ENCODE data around the gene TH.

The TH gene

DNA sequence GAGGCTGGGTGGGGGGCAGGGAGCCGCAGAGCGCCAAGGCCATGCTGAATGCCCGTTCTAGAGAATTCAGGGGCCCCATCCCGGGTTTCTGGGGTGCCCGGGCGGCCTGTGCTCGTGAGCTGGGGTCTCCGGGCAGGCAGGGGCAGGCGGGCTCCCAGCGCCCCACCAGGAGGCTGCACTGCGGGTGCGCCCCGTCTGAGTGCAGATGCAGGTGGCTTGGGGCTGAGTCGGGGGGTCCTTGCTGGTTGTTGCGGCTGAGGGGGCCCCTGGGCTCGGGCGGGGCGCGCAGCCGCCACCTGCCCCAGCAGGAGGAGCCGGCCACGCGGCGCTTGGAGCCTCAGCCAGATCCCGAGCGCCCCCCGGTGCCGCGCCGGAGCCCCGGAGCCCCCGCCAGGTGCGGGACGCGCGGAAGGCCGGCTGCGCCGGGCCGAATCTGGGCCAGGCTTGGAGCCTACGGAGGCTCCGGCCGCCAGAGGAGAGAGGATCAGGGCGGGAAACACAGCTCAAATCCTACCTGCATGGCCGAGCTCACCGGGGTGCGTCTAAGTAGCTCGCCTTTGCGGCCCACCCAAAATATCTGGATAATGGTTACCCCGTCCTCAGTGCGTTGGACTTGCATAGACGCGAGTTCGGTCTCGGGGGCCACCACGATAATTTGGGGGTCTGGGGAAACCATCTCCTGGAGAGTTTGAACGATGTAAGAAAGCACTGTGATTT lies 31.8 kb downstream of the TH start:
- no peak for DNase-seq

DNA sequence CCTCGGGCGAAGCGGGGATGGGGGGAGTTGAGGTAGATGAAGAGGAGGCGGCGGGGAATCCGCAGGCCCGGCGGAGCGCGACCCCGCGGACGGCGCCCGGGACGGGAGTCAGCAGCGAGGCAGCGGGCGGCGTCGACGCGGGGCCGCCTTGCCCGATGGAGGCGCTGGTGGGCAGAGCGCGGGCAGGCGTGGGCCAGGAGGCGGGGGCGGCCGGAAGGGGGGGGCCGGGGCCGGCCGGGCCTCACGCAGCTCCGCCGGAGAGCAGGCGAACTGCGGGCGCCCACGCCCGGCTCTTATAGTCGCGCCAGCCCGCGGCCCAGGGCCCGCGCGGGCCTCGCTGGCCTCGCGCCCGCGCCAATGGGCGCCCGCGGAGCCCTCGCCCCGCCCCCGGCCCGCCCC lies 32.5 kb downstream of the TH start, which contains the start of gene IGF2:
Gene IGF2, minus strand, starts transcription at position 267 of the 399 bp plus-strand sequence. CDS start 3,866 bp downstream, outside the sequence.
- no peak for DNase-seq

DNA sequence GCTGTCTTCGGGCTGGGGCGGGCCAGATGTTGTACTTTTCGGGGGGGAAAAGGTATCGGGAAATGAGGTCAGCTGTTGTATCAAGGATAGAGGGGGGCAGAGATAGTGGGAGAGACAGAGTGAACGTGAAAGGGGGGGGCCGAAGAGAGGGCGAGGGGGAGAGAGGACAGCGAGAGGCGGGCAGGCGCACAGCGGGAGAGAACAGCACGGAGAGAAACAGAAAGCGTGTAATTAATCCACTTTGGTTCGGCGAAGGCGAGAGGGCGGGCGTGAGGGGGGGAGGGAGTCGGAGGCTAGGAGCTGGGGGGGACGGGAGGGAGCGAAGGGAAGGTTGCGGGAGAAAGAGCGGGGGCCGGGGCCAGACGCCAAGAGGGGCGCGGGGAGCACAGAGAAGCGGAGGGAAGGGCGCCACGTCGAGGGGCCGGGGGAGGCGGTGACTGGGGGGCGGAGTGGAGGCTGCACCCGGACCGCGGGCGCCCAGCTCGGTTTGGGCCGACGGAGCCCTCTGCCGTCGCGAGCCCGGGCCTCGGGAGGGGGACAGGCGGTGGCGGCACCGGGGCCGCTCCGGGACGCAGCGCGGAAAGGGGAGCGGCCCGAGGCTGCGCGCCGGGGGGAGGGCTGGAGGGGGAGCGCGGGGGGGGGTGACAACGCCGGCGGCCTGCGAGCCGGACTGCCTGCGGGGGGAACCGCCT lies 33.0 kb downstream of the TH start:
- no peak for DNase-seq

DNA sequence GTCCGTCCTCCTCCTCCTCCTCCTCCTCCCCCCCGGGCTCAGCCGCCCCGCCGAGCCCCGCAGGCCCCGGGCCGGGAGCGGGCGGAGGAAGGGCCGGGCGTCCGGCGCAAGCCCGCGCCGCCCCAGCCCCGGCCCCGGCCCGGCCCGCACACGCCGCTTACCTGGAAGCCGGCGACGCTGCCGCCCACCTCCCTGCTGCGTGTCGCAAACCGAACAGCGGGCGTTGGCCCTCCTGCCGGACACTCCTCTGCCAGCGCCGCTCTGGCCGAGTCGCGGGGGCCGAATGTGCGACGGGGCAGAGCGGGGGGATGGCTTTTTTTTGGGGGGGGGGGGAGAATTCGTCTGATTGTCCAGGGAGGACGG lies 33.6 kb downstream of the TH start:
- DNase-seq, result no peak

DNA sequence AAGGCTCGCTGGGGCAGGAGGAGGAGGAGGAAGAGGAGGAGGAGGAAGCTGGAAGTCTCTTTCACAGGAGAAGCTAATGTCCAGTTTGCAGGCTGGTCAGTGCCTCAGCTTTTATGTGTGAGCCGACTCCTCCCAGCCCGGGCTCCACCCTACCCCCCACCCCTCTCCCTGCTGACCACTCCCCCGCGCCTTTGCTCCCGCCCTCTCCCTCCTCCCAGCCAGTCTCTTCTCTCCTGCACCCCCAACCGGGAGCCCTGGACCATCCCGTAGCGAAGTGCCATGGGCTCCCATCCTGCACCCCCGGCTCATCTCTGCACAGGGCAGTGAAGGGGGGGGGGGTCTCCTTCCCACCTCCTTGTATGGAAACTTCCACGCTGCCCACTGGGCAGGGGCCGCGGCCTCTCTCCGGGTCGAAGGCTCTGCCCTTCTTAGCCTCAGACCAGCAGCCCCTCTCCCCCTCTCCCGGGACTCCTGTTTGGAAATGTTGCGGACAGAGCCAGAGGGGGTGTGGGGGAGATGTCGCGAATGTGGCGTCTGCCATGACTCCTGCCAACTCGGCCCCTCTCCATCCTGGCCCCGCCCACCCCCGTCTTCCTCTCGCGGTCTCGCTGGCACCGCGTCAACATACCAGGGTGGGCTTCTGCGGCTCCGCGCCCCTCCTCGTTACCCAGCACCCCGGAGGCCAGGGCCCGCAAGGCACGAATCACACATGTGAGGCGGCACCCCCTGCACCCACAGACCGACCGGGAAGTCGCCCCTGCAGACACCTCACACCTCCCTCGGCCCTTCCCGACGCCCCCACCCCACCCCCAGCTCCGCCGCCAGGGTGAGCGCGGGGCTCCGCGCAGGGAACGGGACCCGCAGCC lies 34.2 kb downstream of the TH start:
- DNase-seq, result no peak

DNA sequence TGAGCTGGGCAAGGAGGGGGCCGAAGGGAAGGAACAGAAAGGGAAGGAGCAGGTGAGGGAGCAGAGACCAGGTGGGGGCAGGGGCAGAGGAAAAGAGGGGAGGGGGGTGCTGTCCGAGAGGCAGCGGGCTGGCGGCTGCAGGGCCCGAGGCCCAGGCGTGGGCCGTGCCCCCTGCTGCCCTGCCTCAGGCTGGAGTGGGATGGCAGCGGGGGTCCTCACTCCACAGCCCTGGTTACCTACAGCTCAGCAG lies 34.7 kb downstream of the TH start:
- DNase-seq, result no peak

DNA sequence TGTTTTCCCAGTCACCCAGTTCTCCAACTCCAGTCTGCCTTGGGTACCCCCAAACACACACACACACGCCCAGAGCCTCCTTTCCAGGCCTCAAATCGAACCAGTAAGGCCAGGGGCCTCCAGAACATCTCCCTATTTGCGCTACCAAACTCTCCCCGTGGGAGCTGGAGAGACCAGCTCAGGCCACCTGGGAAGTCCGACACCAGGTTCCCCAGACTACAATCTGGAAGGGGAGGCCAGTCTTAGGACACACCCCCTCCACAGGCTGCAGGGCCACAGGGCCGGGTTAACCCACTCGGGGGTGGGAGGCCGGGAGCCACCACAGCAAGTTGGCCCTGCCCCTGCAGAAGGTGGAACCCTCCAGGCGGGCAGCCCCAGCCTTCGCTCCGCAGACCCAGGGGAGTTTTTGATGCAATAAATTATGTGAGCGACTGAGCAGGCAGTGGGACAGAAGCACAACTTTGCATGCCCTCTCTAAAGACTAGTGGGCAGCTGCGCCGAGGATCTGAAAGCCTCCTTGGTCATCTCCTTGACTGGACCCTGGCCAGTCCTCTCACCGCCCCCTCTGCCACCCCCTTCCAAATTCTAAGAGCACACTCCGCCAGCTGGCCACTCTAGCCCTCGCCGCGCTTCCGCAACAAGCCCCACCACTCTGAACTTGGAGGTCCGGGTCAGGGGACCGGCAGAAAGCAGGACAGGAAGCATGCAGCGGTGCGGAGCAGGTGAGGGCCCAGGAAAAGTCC lies 35.2 kb downstream of the TH start:
- DNase-seq, result no peak

DNA sequence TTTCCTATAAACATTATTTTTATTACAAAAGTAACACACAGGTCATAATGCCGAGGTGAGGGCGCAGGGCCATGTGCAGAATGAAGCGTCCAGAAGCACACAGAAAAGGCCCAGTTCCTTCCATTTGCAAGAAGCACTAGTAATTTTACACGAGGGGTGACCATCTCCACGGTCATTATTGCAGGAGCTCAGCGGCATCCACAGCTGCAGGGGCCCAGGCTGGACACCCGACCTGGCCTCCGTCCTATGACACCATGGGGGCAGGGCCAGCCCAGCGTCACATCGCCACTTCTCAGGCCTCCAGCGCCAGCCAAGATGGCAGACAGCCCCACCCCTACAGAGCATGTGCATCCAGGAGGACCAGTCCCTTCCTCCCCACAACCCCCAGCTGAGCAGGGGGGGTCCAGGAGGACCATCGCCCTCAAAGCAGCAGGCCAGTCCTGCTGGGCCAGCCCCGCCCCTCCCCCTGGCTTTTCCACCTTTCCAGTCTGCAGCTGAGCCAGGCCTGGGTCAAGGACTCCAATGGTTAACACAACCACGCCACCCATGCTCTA lies 35.9 kb downstream of the TH start:
- DNase-seq, result no peak

DNA sequence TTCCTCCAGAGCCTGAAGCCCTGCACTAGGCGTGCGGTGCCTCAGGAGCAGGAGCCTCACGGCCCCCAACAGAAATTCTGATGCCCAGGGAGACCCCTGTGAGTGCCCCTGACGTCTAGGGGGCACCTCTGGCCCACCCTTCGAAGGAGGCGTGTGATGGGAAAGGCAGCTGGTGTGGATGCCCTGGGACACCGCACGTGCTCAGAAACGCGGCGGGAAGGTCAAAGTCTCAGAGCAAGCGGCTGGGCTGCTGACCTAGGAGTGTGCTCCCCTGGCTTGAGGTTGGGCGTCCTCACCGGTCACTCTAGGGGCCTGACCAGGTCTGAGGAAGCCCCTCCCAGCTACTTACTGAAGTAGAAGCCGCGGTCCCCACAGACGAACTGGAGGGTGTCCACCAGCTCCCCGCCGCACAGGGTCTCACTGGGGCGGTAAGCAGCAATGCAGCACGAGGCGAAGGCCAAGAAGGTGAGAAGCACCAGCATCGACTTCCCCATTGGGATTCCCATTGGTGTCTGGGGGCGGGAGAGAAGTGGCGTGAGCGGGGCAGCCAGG lies 36.5 kb downstream of the TH start:
- no peak for DNase-seq

DNA sequence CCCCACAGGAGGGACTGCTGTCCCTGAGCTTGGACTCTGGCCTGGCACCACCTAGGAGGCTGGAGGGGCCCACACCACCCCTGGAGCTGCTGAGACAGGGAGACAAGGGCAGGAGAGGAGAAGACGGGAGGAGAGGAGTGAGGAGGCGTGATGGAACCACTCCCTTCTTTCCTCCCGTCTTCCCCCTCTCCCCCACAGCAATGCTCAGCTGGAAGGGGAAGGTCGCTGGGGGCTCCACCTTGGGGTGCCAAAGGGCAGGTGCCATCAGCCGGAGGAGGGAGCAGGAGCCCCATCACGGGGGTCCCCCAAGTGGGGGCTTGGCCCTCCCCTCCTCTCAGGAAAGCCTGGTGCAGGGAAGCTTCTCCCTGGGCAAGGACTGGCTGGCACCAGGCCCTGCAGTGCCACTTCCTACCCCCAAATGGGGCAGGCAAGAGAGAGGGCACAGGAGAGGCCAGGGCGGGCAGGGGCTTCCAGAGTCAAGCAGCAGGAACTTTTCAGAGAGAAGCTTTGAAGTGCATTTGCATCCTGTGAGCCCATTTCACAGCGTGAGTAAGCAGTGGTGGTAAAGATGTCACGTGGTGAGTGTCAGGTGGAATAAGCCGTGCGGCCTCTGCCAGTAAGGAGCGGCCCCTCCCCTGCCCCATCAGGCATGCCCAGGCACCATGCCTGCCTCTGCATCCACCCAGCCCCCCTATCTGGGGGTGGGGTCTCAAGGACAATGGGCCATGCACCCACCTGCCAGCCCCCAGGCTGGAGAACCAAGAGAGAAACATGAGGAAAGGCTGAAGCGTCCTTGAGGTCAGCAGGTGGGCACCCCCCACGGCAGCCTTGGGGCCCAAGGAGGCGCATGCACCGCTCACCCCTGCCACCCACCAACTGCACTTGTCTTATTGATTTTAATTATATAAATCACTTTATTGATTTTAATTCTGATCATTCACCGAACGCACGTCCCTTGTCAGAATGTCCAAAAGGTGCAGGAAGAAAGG lies 37.3 kb downstream of the TH start:
- DNase-seq, result no peak

DNA sequence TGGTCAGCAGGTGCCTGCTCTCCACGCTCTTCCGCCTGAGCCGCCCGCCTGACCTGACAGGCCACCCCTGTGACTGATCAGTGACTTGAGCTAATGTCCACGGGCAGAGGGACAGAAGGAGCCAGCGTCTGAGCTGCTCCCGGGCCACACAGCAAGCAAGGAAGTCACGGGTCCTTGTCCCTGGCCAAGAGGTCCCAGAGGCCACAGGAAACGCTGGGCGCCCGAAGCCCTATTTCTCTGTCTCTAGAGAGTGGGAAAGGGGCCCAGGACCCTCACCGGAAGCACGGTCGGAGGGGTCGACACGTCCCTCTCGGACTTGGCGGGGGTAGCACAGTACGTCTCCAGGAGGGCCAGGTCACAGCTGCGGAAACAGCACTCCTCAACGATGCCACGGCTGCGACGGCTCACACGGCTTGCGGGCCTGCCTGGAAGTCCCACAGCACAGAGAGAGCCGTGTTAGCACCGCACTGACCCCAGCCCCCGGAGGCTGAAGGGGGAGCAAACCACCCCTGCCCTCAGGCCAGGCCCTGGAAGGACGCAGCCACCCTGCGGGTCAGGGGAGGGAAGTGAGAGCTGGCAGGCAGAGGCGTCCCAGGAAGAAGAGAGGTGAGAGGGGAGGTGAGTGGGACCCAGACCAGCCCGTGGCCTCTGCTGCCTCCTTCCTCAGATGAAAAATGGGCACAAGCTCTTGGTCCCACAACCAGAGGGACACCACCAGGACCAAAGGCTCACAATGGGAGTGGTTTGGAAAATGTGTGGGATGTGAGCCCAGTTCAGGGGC lies 38.2 kb downstream of the TH start:
- DNase-seq, result no peak

DNA sequence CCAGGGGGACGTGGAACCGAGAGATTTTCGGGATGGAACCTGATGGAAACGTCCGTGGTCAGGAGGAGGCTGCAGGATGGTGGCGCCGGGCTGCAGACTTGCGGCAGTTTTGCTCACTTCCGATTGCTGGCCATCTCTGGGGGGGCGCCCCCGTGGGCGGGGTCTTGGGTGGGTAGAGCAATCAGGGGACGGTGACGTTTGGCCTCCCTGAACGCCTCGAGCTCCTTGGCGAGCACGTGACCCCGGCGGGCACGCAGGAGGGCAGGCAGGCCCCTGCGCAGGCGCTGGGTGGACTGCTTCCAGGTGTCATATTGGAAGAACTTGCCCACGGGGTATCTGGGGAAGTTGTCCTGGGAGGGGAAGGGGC lies 38.8 kb downstream of the TH start:
- no peak for DNase-seq

DNA sequence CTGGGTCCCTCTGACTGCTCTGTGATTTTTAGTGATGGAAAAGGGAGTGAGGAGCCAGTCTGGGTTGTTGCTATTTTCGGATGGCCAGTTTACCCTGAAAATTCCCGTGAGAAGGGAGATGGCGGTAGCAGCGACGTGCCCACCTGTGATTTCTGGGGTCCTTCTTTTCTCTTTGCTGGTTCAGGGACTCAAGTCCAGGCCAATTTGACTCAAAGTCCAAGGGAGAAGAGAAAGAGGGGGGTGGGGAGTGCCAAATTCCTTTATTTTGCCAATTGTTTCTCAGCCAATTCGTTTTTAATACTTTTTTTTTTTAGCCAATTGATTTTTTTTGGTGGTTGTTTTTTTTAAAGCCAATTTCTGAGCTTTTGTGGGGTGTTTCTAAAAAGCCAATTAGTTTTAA lies 39.4 kb downstream of the TH start:
- DNase-seq, result no peak

DNA sequence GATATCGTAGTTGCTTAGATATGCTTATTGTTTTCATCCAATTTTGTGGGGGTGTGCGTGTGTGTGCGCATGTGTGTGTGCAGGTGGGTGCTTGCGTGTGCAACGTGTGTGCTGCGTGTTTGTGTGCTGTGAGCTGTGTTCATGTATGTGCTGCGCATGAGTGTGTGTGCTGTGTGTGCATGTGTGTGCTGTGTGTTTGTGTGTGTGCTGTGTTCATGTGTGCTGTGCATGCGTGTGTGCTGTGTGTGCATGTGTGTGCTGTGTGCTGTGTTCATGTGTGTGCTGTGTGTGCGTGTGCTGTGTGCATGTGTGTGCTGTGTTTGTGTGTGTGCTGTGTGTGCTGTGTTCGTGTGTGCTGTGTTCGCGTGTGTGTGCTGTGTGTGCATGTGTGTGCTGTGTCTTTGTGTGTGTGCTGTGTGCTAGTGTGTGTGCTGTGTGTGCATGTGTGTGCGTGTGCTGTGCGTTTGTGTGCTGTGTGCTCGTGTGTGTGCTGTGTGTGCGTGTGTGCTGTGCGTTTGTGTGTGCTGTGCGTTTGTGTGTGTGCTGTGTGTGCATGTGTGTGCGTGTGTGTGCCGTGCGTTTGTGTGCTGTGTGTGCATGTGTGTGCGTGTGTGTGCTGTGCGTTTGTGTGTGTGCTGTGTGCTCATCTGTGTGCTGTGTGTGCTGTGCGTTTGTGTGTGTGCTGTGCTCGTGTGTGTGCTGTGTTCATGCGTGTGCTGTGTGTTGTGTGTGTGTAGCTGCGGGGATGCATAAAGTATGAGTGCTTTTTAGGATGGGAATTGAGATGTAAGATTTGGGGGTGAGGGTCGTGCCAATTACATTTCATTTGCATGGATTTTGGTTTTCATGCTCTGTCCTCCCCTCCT lies 40.0 kb downstream of the TH start:
- DNase-seq, result no peak

DNA sequence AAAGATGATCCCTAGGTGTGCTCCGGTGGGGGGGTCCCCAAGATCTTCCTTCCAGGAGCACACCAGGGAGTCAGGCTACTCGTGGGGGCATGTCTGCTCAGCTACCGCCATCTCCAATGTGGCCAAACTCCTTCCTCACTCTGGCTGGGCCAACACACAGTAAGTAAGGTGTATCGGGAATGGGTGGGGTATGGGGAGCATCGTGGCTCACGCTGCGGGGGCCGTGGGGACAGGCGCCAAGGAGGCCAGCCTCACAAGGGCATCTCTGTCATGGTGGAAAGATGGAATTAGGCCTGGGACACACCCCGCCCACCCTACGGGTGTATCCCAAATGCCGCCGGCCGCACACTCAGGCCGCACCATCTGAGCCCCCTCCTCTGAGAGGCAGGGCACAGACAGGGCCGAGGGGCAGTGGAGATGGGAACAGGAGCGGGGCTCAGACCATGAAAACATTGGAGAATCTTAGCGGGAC lies 40.7 kb downstream of the TH start:
- DNase-seq, result no peak

DNA sequence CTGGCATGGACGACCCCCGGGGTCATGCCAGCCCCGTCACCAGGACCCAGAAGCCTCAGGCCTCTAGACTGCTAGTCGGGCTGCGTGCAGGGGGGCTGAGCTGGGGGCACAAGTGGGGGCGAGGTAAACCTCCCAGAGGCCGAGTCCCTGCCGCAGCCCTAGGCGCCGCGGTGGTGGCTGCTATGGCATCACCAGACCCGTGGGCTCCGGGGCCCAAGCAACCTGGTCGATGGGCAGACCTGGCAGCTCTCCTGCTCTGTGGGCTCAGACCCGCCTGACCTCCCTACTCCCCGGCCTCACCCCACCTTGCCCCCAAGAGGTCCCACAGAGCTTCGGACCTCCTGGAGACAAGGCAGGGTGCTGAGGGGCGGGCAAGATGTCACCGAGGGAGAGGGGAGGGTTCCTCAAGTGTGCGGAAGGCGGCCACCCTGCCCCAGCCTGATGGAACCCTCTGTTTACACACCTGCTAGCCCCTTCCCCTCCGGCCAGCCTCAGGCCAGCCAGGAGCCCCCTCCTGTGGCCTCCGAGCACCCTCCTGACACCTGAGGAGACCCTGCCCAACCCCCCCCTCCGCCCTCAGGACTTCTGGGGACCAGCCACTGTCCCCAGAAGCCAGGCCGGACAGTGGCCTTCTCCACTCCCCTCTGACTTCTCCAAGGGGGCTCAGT lies 41.8 kb downstream of the TH start:
- DNase-seq, result no peak

DNA sequence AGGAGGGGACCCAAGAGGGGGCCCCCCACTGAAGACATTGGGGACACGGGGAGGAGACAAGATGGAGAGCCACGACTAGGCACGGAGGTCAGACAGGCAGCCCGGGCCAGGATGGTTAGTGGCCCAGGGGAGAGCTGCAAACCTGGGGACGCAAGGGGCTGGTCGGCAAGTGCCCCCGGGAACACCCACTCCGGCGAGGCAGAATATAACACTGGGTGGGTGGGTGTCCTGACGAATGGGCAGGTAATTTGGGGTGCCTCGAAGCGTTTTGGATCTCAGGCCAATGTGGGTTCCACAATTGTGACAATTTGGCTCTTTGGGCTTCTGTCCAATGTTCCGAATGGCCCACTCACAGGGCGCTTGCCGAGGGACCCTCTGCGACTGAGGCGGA lies 42.3 kb downstream of the TH start:
- DNase-seq, result no peak

DNA sequence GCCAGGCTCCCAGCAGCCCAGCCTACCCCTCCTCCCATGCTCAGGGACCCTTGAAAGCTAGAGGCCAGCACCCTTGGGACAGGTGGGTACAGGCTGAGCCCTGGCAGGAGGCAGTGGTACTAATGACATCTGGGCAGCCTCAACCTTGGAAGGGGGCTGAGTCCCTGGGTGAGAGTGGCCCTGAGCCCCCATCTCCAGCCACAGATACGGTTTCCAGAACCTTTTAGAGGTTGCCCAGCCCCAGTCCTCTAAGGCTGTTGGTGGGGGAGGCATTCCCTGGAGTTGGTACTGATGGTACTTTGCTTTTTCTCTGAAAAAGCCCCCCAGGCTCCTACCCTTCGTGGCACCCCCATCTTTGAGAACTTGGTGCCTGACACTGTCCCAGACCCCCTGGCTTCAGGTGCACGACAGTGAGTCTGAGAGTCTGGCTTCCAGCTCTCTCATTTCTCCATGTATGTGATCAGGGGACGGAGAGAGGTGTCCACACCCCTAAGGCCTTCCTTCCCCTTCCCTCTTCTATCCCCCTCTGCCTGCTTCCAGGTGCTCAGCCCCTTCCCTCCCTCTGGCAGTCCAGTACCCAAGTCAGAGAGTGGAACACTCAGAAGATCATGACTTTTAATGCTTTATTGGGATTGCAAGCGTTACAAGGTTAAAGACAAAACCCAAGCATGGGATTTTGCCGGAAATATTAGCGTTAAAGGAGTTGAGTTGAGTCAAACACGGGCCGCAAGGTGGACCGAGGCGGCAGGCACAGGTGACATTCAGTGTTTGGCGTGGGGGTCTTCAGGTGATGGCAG lies 42.9 kb downstream of the TH start:
- DNase-seq, result no peak

Data from hematopoietic multipotent progenitor cell treated with erythropoietin and hydrocortisone succinate and interleukin-3 and kit ligand, for 8 days (in vitro differentiated cells).